AG04449 (cell line): ENCODE results near the gene ATAD3C.

Experiments
- CTCF ChIA-PET: fragments of 350-600 bp; formaldehyde crosslinking; extraction: SDS; loops from one replicate; lab custom pipeline; 2021; ENCODE audit warnings: antibody characterized with exemption; lab: Yijun Ruan, JAX
- POLR2A ChIA-PET: fragments of 400-600, 350-600 bp; formaldehyde crosslinking; extraction: SDS; loops from one replicate; lab custom pipeline; 2020; ENCODE audit warnings: antibody characterized with exemption, inconsistent platforms; lab: Yijun Ruan, JAX
- DNase-seq: peaks from one replicate; pipeline ENCODE4 v3.0.0-alpha.2; 2010; ENCODE audit warnings: low read depth, low spot score
- H3K4me3 ChIP-seq: 2 replicates; pipeline ENCODE4 v1.5.1; 2011; ENCODE audit warnings: low read depth, mild to moderate bottlenecking, control low read depth, low read length
- TF ChIP-seq, protein P1 (sequence below): IDR thresholded peaks from one replicate; pipeline ENCODE4 v1.5.1; 2011; ENCODE audit warnings: mild to moderate bottlenecking, moderate library complexity, low read length, control low read depth, inconsistent platforms; ENCODE audit not compliant: insufficient read depth; ENCODE audit errors: missing control alignments

Gene ATAD3C

DNA sequence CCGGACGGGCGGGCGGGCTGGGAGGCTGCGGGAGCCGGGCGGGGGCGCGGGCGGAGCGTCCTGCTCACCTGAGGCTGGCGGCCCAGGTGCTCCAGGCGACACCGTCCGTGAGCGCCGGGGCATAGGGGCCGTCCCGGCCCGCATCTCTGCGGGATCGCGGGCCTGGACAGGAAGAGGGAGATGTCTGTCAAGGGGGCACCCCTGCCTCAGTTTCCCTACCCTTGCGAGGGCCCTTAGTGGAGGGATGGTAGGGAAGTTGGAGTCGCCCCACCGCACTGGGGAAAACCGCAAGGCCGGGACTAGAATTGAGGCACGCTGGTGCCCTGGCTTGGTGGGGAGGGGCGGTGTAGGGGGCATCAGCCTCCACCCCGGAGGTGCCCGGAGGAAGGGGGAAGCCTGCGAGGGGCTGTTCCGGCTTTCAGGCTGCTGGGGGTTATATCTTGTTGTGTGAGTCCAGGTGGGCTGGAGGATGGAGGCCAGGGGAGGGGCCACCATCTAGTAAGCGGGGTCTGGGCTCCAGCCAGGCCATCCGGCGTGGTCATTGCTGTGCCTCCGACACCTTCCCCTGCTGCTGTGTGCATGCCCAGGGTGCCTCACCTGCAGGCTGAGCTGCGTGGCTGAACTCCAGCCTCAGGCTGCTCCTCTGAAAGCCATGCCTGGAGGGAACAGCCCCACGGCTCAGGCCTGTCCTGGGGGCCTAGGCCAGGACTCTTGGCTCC, 13.4 kb upstream of the ATAD3C start:
- ChIA-PET CTCF (no interaction called here), POLR2A (no interaction called here)
- no peak for DNase-seq
- TF ChIP-seq, protein P1, sequence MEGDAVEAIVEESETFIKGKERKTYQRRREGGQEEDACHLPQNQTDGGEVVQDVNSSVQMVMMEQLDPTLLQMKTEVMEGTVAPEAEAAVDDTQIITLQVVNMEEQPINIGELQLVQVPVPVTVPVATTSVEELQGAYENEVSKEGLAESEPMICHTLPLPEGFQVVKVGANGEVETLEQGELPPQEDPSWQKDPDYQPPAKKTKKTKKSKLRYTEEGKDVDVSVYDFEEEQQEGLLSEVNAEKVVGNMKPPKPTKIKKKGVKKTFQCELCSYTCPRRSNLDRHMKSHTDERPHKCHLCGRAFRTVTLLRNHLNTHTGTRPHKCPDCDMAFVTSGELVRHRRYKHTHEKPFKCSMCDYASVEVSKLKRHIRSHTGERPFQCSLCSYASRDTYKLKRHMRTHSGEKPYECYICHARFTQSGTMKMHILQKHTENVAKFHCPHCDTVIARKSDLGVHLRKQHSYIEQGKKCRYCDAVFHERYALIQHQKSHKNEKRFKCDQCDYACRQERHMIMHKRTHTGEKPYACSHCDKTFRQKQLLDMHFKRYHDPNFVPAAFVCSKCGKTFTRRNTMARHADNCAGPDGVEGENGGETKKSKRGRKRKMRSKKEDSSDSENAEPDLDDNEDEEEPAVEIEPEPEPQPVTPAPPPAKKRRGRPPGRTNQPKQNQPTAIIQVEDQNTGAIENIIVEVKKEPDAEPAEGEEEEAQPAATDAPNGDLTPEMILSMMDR, result no peak
- H3K4me3 ChIP-seq, result peak overlapping the region; percentile 53

DNA sequence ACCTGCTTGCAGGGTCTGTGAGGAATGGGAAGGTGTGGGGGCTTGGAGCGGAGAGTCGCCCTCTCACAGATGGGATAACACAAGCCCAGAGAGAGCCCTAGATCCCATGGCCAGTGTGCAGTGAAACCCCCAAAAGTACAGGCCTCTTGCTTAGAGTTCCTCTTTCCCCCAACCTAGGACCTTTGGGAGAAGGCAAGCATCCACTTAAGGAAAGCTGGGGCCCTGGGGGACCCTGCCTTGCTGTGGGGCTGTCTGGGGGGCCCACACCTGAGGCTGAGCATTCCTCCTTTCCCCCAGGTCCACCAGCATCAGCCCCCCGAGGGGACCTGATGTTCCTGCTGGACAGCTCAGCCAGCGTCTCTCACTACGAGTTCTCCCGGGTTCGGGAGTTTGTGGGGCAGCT, 12.9 kb upstream of the ATAD3C start:
- no peak for DNase-seq
- peak overlapping the region; percentile 53; the same call in 1 of the 2 replicates for H3K4me3 ChIP-seq
- POLR2A ChIA-PET, result no interaction called here
- TF ChIP-seq, protein P1, result no peak
- CTCF ChIA-PET, result no interaction called here

DNA sequence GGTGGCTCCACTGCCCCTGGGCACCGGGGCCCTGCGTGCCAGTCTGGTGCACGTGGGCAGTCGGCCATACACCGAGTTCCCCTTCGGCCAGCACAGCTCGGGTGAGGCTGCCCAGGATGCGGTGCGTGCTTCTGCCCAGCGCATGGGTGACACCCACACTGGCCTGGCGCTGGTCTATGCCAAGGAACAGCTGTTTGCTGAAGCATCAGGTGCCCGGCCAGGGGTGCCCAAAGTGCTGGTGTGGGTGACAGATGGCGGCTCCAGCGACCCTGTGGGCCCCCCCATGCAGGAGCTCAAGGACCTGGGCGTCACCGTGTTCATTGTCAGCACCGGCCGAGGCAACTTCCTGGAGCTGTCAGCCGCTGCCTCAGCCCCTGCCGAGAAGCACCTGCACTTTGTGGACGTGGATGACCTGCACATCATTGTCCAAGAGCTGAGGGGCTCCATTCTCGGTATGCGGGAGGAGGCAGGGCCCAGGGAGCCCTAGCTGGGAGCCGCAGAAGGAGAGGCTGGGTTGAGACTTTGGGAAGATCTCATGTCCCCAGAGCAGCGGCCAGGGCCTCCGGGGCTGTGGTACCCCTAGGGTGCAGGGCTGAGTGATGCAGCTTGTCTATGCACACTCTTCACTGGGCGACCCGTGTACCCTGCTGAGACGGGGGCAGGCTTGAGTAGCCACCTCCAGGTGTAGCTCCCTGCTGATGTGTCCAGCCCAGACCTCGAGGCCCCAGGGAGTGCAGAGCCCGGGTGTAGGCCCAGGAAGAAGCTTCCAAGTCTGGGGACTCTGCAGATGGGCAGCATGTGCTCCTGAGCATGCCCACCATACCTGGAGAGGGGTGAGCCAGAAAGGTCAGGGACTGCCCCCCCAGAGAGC, 12.2 kb upstream of the ATAD3C start:
- TF ChIP-seq, protein P1, result no peak
- H3K4me3 ChIP-seq, result no peak overlapping the region
- CTCF ChIA-PET, result interaction anchor here (1.4 kb wide), 1 partner anchor 21 kb away, joined by 4 read pairs; no protein-coding TSS in a partner anchor
- DNase-seq, result no peak
- POLR2A ChIA-PET, result no interaction called here

DNA sequence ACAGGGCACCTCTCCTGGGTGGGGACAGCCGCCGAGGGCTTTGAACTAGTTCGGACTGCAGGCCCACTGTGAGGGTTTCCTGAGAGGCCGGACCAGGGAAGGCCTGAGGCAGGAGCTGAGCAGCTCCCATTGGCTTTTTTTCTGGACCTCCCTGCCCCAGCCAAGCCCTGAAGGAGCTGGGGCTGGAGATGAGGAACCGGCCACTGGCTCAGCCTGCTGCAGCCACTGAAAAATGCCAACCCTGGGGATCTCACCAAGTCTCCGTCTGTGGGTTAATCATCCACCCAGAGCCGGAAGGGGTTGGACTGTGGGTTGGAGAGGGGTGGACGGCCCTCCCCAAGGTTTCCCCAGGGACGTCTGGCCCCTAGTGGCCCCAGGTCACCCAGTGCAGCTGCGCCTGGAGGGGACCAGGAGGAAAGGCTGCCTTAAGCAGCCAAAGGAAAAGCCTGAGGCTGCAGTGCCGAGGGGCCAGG, 11.5 kb upstream of the ATAD3C start:
- ChIA-PET CTCF (interaction anchor here (1.2 to 1.4 kb wide), 2 partner anchors 20 to 89 kb away, joined by 3 to 4 read pairs; no protein-coding TSS in a partner anchor), POLR2A (no interaction called here)
- no peak for DNase-seq
- no peak overlapping the region for H3K4me3 ChIP-seq
- TF ChIP-seq, protein P1, result no peak

DNA sequence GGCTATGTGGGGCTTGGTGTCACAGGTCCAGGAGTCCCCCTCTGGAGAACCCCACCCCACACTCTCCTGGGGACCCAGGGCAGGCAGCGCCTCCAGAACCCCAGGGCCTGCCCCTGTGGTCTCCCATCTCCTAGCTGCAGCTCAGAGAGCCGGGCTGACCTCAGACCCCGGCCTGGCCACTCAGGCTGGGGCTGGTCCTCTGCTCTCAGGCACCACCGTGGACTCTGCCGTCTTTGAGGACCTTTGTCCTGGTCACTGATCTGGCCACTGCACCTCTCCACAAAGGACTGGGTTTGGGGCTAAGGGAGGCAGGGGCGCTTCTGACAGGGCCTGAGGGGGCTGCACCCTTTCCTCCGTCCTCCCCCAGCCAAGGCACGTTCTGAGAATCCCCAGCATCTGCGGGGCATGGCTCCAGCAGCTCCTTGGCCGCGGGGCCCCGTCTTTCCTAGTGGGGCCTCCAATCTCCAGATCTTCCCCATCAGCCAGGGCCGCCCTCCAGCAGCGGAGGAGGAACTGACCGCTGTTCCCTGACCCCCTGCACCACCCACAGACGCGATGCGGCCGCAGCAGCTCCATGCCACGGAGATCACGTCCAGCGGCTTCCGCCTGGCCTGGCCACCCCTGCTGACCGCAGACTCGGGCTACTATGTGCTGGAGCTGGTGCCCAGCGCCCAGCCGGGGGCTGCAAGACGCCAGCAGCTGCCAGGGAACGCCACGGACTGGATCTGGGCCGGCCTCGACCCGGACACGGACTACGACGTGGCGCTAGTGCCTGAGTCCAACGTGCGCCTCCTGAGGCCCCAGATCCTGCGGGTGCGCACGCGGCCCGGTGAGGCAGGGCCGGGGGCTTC, 10.7 kb upstream of the ATAD3C start:
- no peak overlapping the region for H3K4me3 ChIP-seq
- TF ChIP-seq, protein P1, result no peak
- POLR2A ChIA-PET, result no interaction called here

More for the DNA sequence above, 10.7 kb upstream of the ATAD3C start:
- DNase-seq, result no peak
- CTCF ChIA-PET, result interaction anchor here (1.1 to 4.8 kb wide), 4 partner anchors 9 to 90 kb away, joined by 3 to 22 read pairs (median 4); no protein-coding TSS in a partner anchor
